A673 (cell line): Measurements from ENCODE around the gene STX4.

ENCODE experiments used
- CTCF ChIP-seq: fragments of 300-800, 200-600 bp; sonication (generic); conservative IDR thresholded peaks from 2 replicates; pipeline ENCODE4 v1.5.1; 2017; ENCODE audit warnings: low read depth, mild to moderate bottlenecking, antibody characterized with exemption, low read length, moderate library complexity, mixed read lengths
- EZH2 ChIP-seq: fragments of 200-600 bp; sonication (generic); IDR thresholded peaks from 2 replicates; pipeline ENCODE4 v1.6.1; 2017; ENCODE audit warnings: borderline replicate concordance, low read depth, mild to moderate bottlenecking, mixed read lengths, antibody characterized with exemption, low read length; ENCODE audit not compliant: poor library complexity, severe bottlenecking

DNA sequence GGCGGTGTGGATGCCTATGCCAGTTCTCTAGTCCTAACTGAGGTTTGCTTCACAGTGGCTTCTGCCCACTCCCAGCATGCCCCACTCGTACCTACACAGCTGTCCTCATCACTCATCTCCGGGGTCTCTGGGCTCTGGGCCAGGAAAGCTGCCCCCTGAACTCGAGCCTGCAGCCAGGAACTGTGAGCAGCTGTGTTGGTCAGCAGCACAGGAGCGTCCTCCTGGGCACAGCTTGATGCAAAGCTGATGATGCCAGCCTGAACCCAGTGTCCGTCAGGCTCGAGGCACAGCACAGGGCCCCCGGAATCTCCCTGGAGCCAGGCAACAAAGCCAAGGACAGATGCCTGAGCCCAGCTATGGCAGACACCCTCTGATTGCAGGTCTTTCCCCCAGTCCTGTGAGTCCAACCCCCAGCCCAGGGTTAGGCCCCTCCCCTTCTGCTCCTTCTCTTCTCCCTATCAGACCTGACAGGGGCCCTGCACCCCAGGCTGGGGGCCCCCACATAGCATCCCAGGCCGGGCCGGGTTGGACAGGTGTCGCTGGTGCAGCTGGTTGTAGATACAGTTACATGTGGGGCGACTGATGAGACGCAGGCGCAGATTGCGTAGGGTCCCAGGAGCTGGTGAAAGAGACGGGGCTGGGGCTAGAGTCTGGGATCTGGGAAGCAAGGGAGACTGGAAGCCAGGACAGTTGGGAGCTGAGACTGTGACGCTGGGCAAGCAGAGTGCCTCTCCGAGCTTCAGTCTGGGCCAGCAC, 52.7 kb downstream of the STX4 start:
- TF ChIP-seq CTCF, result no peak
- no peak for TF ChIP-seq EZH2
